IMR-90 (cell line): ENCODE results near the gene PCSK6. TPM values are rescaled to one million over a fixed set of nuclear protein-coding genes. Genes with fewer than 3 reads are reported as not detected.

Experiments used
- ATAC-seq: fragments of 200-7000 bp; cut with Tn5 transposase; 2 replicates; pipeline ENCODE4 v1.9.1; 2020; ENCODE audit warnings: low read depth, mild to moderate bottlenecking, moderate library complexity
- BruUV-seq: library from RNA; stranded (reverse); fragments of 400-500 nt; replicated peaks from 2 replicates; lab custom pipeline; 2021; lab: Mats Ljungman, UMichigan
- CTCF ChIA-PET: fragments of 300-600 bp; formaldehyde crosslinking; extraction: SDS; loops from one replicate; lab custom pipeline; 2021; ENCODE audit warnings: antibody characterized with exemption; lab: Yijun Ruan, JAX
- POLR2A ChIA-PET: fragments of 300-600 bp; sonication (Branson Sonifier 250); formaldehyde crosslinking; loops from one replicate; lab custom pipeline; 2022; ENCODE audit warnings: antibody characterized with exemption; ENCODE audit not compliant: unreplicated experiment; lab: Charles Lee
- DNase-seq: peaks from one replicate; pipeline ENCODE4 v3.0.0; 2013
- H2AFZ ChIP-seq: replicated peaks from 2 replicates; pipeline ENCODE3; 2013; ENCODE audit warnings: low read length, mild to moderate bottlenecking; ENCODE audit not compliant: poor library complexity
- H2AK5ac ChIP-seq: 2 replicates; pipeline ENCODE4 v1.6.1; 2013; ENCODE audit warnings: low read depth, low read length, inconsistent platforms
- H2AK9ac ChIP-seq: replicated peaks from 2 replicates; pipeline ENCODE3; 2013; ENCODE audit warnings: mild to moderate bottlenecking, low read depth, low read length, moderate library complexity; ENCODE audit not compliant: poor library complexity
- H2BK120ac ChIP-seq: 2 replicates; pipeline ENCODE4 v1.6.1; 2013; ENCODE audit warnings: low read depth, low read length, inconsistent platforms
- H2BK15ac ChIP-seq: 3 replicates; pipeline ENCODE4 v1.6.1; 2013; ENCODE audit warnings: low read depth, low read length, inconsistent platforms
- H2BK20ac ChIP-seq: 2 replicates; pipeline ENCODE4 v1.6.1; 2013; ENCODE audit warnings: low read depth, mild to moderate bottlenecking, inconsistent platforms, low read length, moderate library complexity
- H2BK5ac ChIP-seq: 2 replicates; pipeline ENCODE4 v1.6.1; 2013; ENCODE audit warnings: mild to moderate bottlenecking, low read depth, low read length, inconsistent platforms; ENCODE audit not compliant: poor library complexity, severe bottlenecking
- H3K14ac ChIP-seq: replicated peaks from 2 replicates; pipeline ENCODE4 v1.6.1; 2013; ENCODE audit warnings: low read depth, low read length, inconsistent platforms
- H3K18ac ChIP-seq: 2 replicates; pipeline ENCODE4 v1.6.1; 2013; ENCODE audit warnings: low read depth, low read length, control low read depth
- H3K23ac ChIP-seq: 2 replicates; pipeline ENCODE4 v1.6.1; 2013; ENCODE audit warnings: low read depth, low read length, inconsistent platforms
- H3K27ac ChIP-seq: 2 replicates; pipeline ENCODE4 v1.5.1; 2013; ENCODE audit warnings: mild to moderate bottlenecking, control low read depth, low read length; ENCODE audit not compliant: insufficient read depth
- H3K27me3 ChIP-seq: 2 replicates; pipeline ENCODE4 v1.6.1; 2013; ENCODE audit warnings: low read length; ENCODE audit not compliant: control insufficient read depth, insufficient read depth
- H3K36me3 ChIP-seq: 2 replicates; pipeline ENCODE4 v1.6.1; 2013; ENCODE audit warnings: low read length, mixed read lengths; ENCODE audit not compliant: control insufficient read depth, insufficient read depth
- H3K4ac ChIP-seq: 2 replicates; pipeline ENCODE4 v1.6.1; 2013; ENCODE audit warnings: low read depth, low read length, inconsistent platforms
- H3K4me1 ChIP-seq: 2 replicates; pipeline ENCODE4 v1.6.1; 2013; ENCODE audit warnings: low read length, mixed read lengths; ENCODE audit not compliant: control insufficient read depth, insufficient read depth
- H3K4me2 ChIP-seq: 2 replicates; pipeline ENCODE4 v1.6.1; 2013; ENCODE audit warnings: low read depth, mild to moderate bottlenecking, control low read depth, low read length, moderate library complexity
- H3K4me3 ChIP-seq: 2 replicates; pipeline ENCODE4 v1.5.1; 2013; ENCODE audit warnings: low read depth, mild to moderate bottlenecking, control low read depth, low read length, moderate library complexity; ENCODE audit not compliant: insufficient read depth
- H3K56ac ChIP-seq: 2 replicates; pipeline ENCODE4 v1.6.1; 2013; ENCODE audit warnings: low read length, inconsistent platforms; ENCODE audit not compliant: insufficient read depth; ENCODE audit errors: extremely low read depth
- H3K79me1 ChIP-seq, 2 experiments: 2 replicates each; pipeline ENCODE4 v1.6.1; 2013; ENCODE audit warnings: low read length in 2 of 2, inconsistent platforms in 1 of 2, low read depth in 1 of 2
- H3K9ac ChIP-seq: 2 replicates; pipeline ENCODE4 v1.6.1; 2013; ENCODE audit warnings: low read depth, low read length, control low read depth
- H3K9me1 ChIP-seq: 2 replicates; pipeline ENCODE4 v1.6.1; 2013; ENCODE audit warnings: low read length, inconsistent platforms; ENCODE audit not compliant: insufficient read depth
- H3K9me3 ChIP-seq: 2 replicates; pipeline ENCODE4 v1.6.1; 2013; ENCODE audit warnings: low read length; ENCODE audit not compliant: control insufficient read depth, insufficient read depth
- H4K20me1 ChIP-seq: 2 replicates; pipeline ENCODE4 v1.6.1; 2013; ENCODE audit warnings: low read length, inconsistent platforms; ENCODE audit not compliant: insufficient read depth
- H4K5ac ChIP-seq: 2 replicates; pipeline ENCODE4 v1.6.1; 2013; ENCODE audit warnings: mild to moderate bottlenecking, low read depth, low read length, control low read depth
- H4K8ac ChIP-seq, 2 experiments: 2 replicates each; pipeline ENCODE4 v1.6.1; 2013; ENCODE audit warnings: low read depth in 2 of 2, low read length in 2 of 2, control low read depth in 1 of 2, inconsistent platforms in 1 of 2
- H4K91ac ChIP-seq: 2 replicates; pipeline ENCODE4 v1.6.1; 2013; ENCODE audit warnings: low read depth, low read length, inconsistent platforms; ENCODE audit not compliant: insufficient read depth
- BHLHE40 ChIP-seq: fragments of 150-350 bp; IDR thresholded peaks from 2 replicates; pipeline ENCODE4 v1.6.1; 2016; ENCODE audit warnings: mild to moderate bottlenecking, low read depth, low read length
- CHD1 ChIP-seq: IDR thresholded peaks from 2 replicates; pipeline ENCODE4 v1.6.1; 2012; ENCODE audit warnings: low read depth, low read length, improper control_type of control experiment
- FOS ChIP-seq: fragments of 150-350 bp; IDR thresholded peaks from 2 replicates; pipeline ENCODE4 v1.6.1; 2016; ENCODE audit warnings: low read depth, low read length
- MAFK ChIP-seq: IDR thresholded peaks from 2 replicates; pipeline ENCODE4 v1.6.1; 2012; ENCODE audit warnings: low read depth, low read length, improper control_type of control experiment
- MAZ ChIP-seq: IDR thresholded peaks from 2 replicates; pipeline ENCODE4 v1.6.1; 2012; ENCODE audit warnings: low read depth, mild to moderate bottlenecking, low read length, improper control_type of control experiment, moderate library complexity, borderline replicate concordance
- POLR2A ChIP-seq: IDR thresholded peaks from 2 replicates; pipeline ENCODE4 v1.6.1; 2012; ENCODE audit warnings: mild to moderate bottlenecking, low read depth, low read length
- RAD21 ChIP-seq: IDR thresholded peaks from 2 replicates; pipeline ENCODE4 v1.6.1; 2012; ENCODE audit warnings: low read length, improper control_type of control experiment
- RCOR1 ChIP-seq: IDR thresholded peaks from 2 replicates; pipeline ENCODE4 v1.6.1; 2012; ENCODE audit warnings: mild to moderate bottlenecking, low read length, improper control_type of control experiment; ENCODE audit not compliant: insufficient replicate concordance
- RFX5 ChIP-seq: IDR thresholded peaks from 2 replicates; pipeline ENCODE4 v1.8.0; 2012; ENCODE audit warnings: low read depth, mild to moderate bottlenecking, low read length, moderate library complexity
- SMC3 ChIP-seq: fragments of 150-350 bp; IDR thresholded peaks from 2 replicates; pipeline ENCODE4 v1.6.1; 2016; ENCODE audit warnings: low read depth, mild to moderate bottlenecking, antibody characterized with exemption, low read length, moderate library complexity
- WGBS, 2 experiments: methylation state at CpG; one replicate each; pipeline versions ENCODE4 v1.1.5 to v1.1.7; 2013; ENCODE audit warnings: missing lambda C conversion rate in 2 of 2; ENCODE audit not compliant: insufficient read length in 1 of 2; ENCODE audit errors: extremely low coverage in 2 of 2; 5-methylcytosine and 5-hydroxymethylcytosine counted together
- dilution Hi-C: fragments of 300-500 bp; cut with HindIII; formaldehyde crosslinking; loops from one replicate; pipeline ENCODE4 v1.14.3; 2018; ENCODE audit warnings: low sequenced_read_pairs; ENCODE audit not compliant: unreplicated experiment
- in situ Hi-C: fragments of 300-500 bp; cut with MboI; formaldehyde crosslinking; loops from 3 replicates; pipeline ENCODE4 v1.14.3; 2019; ENCODE audit warnings: low sequenced_read_pairs, inconsistent platforms, mixed read lengths
- intact Hi-C: fragments of 100-400 bp; cut with micrococcal nuclease; formaldehyde crosslinking; loops from 2 replicates; pipeline ENCODE4 v1.10.0; 2022
- polyA plus RNA-seq, 3 experiments: library from polyadenylated mRNA; depleted of rRNA; stranded (reverse); fragments of >200 nt; gene quantifications; 2 replicates each; pipeline ENCODE4 v1.2.3, GENCODE V29; 2012; ENCODE audit warnings: low replicate concordance in 1 of 3
- total RNA-seq: library from RNA; depleted of rRNA; stranded (reverse); fragments of >200 nt; gene quantifications from 2 replicates; pipeline ENCODE4 v1.2.3, GENCODE V29; 2012
- TF ChIP-seq, protein P1 (sequence below): fragments of 150-350 bp; IDR thresholded peaks from 2 replicates; pipeline ENCODE4 v1.6.1; 2016; ENCODE audit warnings: low read depth, mild to moderate bottlenecking, low read length, moderate library complexity, borderline replicate concordance
- TF ChIP-seq, protein P2 (sequence below): fragments of 150-350 bp; IDR thresholded peaks from 2 replicates; pipeline ENCODE4 v1.6.1; 2017; ENCODE audit warnings: mild to moderate bottlenecking, antibody characterized with exemption, low read length, low read depth
- TF ChIP-seq, protein P3 (sequence below): conservative IDR thresholded peaks from 2 replicates; pipeline ENCODE4 v1.5.1; 2012; ENCODE audit warnings: mild to moderate bottlenecking, low read depth, low read length, improper control_type of control experiment

PCSK6 gene
- total and polyA plus RNA-seq, 2 of the 4 experiments (the other 2 are of a cell fraction), result not detected

DNA sequence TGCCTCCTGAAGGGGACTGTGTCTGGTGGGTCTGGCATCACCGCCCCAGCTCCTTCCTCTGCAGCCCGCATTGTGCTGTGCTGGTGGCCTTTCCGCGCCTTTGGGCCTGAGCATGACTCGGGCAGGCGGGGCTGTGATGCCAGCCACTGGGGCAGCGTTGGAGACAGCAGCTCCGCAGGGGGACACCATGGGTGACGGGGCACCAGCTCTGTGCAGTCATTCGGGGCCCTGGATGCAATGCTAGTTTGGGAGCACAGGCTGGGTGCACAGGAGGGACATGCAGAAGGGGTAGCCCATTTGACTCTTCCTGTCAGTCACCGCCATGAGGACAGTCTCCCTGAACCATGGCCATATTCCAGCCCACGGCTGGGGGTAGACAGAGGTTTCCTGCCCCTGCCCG, 110.6 kb downstream of the PCSK6 start:
- no peak overlapping the region for H3K4me2 ChIP-seq
- no peak overlapping the region for H4K8ac ChIP-seq
- no peak overlapping the region for H2BK20ac ChIP-seq
- no peak overlapping the region for H2AK5ac ChIP-seq
- TF ChIP-seq, protein P1, sequence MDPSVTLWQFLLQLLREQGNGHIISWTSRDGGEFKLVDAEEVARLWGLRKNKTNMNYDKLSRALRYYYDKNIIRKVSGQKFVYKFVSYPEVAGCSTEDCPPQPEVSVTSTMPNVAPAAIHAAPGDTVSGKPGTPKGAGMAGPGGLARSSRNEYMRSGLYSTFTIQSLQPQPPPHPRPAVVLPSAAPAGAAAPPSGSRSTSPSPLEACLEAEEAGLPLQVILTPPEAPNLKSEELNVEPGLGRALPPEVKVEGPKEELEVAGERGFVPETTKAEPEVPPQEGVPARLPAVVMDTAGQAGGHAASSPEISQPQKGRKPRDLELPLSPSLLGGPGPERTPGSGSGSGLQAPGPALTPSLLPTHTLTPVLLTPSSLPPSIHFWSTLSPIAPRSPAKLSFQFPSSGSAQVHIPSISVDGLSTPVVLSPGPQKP, result no peak
- TF ChIP-seq CHD1 (no peak), RAD21 (no peak), POLR2A (no peak), MAZ (no peak), MAFK (no peak), FOS (no peak), RFX5 (no peak), RCOR1 (no peak), BHLHE40 (no peak), SMC3 (no peak)
- TF ChIP-seq, protein P2, sequence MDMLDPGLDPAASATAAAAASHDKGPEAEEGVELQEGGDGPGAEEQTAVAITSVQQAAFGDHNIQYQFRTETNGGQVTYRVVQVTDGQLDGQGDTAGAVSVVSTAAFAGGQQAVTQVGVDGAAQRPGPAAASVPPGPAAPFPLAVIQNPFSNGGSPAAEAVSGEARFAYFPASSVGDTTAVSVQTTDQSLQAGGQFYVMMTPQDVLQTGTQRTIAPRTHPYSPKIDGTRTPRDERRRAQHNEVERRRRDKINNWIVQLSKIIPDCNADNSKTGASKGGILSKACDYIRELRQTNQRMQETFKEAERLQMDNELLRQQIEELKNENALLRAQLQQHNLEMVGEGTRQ, result no peak
- TF ChIP-seq, protein P3, sequence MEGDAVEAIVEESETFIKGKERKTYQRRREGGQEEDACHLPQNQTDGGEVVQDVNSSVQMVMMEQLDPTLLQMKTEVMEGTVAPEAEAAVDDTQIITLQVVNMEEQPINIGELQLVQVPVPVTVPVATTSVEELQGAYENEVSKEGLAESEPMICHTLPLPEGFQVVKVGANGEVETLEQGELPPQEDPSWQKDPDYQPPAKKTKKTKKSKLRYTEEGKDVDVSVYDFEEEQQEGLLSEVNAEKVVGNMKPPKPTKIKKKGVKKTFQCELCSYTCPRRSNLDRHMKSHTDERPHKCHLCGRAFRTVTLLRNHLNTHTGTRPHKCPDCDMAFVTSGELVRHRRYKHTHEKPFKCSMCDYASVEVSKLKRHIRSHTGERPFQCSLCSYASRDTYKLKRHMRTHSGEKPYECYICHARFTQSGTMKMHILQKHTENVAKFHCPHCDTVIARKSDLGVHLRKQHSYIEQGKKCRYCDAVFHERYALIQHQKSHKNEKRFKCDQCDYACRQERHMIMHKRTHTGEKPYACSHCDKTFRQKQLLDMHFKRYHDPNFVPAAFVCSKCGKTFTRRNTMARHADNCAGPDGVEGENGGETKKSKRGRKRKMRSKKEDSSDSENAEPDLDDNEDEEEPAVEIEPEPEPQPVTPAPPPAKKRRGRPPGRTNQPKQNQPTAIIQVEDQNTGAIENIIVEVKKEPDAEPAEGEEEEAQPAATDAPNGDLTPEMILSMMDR, result no peak
- H4K20me1 ChIP-seq, result no peaks in the 10 kb centered on the region
- no TSS peak for BruUV-seq
- no peak overlapping the region for H2BK15ac ChIP-seq
- peaks cover 29% of the 10 kb centered on the region for H3K27me3 ChIP-seq
- no peaks in the 10 kb centered on the region for H3K4me1 ChIP-seq
- no peak overlapping the region for H3K56ac ChIP-seq
- H2BK5ac ChIP-seq, result no peak overlapping the region
- no peak overlapping the region for H3K4ac ChIP-seq
- no peak overlapping the region for H3K18ac ChIP-seq
- no peak overlapping the region for H3K9ac ChIP-seq
- H2BK120ac ChIP-seq, result no peak overlapping the region
- dilution Hi-C loops (no loop called here), in situ Hi-C loops (no loop called here), intact Hi-C loops (no loop called here)
- DNase-seq, result no peak
- H3K14ac ChIP-seq, result no peak overlapping the region
- no peaks in the 10 kb centered on the region for H3K9me1 ChIP-seq
- H3K27ac ChIP-seq, result no peak overlapping the region
- ATAC-seq, result no peak
- H4K91ac ChIP-seq, result no peak overlapping the region
- ChIA-PET CTCF (no interaction called here), POLR2A (interaction anchor here (0.6 kb wide), 1 partner anchor 17 kb away, joined by 3 read pairs; no protein-coding TSS in a partner anchor)
- WGBS, 2 experiments, result 81% methylated on average over 10 of the region's 13 CpGs; no CpG with 5 or more reads in 1 of the 2 experiments
- H3K4me3 ChIP-seq, result no peak overlapping the region
- H2AK9ac ChIP-seq, result no peak overlapping the region
- H3K23ac ChIP-seq, result no peak overlapping the region
- H3K36me3 ChIP-seq, result no peaks in the 10 kb centered on the region
- H2AFZ ChIP-seq, result no peak overlapping the region
- no peaks in the 10 kb centered on the region for H3K9me3 ChIP-seq
- H4K5ac ChIP-seq, result no peak overlapping the region
- no peaks in the 10 kb centered on the region for H3K79me1 ChIP-seq
